ENCODE results near the gene ZDHHC24.
"Not testable (repeated sequence)": the region's sequence is repeated elsewhere in the genome, so short reads cannot be mapped to it uniquely, and the experiment has no call there.

Gene ZDHHC24

DNA sequence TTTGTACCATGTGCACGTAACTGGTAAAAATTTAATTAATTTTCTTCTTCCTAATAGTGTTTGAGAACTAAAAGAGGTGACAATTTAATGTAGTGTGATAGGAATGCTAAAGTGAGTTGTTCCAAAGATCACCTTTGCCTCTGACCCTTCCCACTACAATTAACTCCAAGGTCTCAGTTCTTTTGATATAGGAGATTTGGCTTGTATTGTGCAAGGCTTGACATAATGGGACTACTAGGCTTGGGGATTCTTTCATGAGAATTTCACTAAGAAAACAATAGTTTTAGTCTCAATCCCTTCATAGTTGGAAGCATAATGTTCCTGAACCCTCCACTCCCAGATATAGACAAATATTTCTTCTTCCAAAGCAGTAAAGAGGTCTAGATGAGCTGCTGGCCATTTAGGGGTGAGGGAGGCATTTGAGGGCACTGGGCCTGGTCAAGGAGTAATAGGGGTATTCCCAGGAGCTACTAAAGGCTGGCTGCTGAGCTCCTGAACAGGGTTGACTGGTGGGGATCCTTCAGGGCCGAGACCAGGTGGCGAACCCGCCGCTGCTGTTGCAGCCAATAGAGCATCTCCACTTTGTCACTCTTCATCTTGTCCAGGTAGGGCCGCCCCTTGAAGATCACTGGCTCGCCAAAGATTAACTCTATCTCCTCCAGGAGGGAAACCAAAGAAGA lies 44.3 kb upstream of the ZDHHC24 start:
- TF ChIP-seq TCF4 (CRISPR knock-in tag; IDR thresholded peaks at IDR 0.05; ENCODE audit: borderline replicate concordance) = no peak
- TF ChIP-seq SNAI2 (CRISPR knock-in tag; IDR thresholded peaks at IDR 0.05) = no peak
- no peak for TF ChIP-seq ARNTL (CRISPR knock-in tag; IDR thresholded peaks at IDR 0.05; ENCODE audit: borderline replicate concordance, low read depth)
- TF ChIP-seq ESRRG (CRISPR knock-in tag; IDR thresholded peaks at IDR 0.05) = no peak
- no peak for TF ChIP-seq TOX (CRISPR knock-in tag; IDR thresholded peaks at IDR 0.05; ENCODE audit: borderline replicate concordance)
- TF ChIP-seq ZFP30 (CRISPR knock-in tag; IDR thresholded peaks at IDR 0.05) = no peak
- TF ChIP-seq, protein P1, sequence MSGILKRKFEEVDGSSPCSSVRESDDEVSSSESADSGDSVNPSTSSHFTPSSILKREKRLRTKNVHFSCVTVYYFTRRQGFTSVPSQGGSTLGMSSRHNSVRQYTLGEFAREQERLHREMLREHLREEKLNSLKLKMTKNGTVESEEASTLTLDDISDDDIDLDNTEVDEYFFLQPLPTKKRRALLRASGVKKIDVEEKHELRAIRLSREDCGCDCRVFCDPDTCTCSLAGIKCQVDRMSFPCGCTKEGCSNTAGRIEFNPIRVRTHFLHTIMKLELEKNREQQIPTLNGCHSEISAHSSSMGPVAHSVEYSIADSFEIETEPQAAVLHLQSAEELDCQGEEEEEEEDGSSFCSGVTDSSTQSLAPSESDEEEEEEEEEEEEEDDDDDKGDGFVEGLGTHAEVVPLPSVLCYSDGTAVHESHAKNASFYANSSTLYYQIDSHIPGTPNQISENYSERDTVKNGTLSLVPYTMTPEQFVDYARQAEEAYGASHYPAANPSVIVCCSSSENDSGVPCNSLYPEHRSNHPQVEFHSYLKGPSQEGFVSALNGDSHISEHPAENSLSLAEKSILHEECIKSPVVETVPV (CRISPR knock-in tag; IDR thresholded peaks at IDR 0.05) = no peak
- no peak for TF ChIP-seq RARB (CRISPR knock-in tag; IDR thresholded peaks at IDR 0.05)
- no peak for TF ChIP-seq ZNF70 (CRISPR knock-in tag; IDR thresholded peaks at IDR 0.05)
- TF ChIP-seq, protein P2, sequence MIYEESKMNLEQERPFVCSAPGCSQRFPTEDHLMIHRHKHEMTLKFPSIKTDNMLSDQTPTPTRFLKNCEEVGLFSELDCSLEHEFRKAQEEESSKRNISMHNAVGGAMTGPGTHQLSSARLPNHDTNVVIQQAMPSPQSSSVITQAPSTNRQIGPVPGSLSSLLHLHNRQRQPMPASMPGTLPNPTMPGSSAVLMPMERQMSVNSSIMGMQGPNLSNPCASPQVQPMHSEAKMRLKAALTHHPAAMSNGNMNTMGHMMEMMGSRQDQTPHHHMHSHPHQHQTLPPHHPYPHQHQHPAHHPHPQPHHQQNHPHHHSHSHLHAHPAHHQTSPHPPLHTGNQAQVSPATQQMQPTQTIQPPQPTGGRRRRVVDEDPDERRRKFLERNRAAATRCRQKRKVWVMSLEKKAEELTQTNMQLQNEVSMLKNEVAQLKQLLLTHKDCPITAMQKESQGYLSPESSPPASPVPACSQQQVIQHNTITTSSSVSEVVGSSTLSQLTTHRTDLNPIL (CRISPR knock-in tag; IDR thresholded peaks at IDR 0.05; ENCODE audit: low read depth) = no peak
- TF ChIP-seq ZNF8 (CRISPR knock-in tag; IDR thresholded peaks at IDR 0.05) = no peak
- TF ChIP-seq ZFP3 (CRISPR knock-in tag; IDR thresholded peaks at IDR 0.05) = no peak
- no peak for TF ChIP-seq PPARA (CRISPR knock-in tag; IDR thresholded peaks at IDR 0.05; ENCODE audit: borderline replicate concordance)
- TF ChIP-seq, protein P3, sequence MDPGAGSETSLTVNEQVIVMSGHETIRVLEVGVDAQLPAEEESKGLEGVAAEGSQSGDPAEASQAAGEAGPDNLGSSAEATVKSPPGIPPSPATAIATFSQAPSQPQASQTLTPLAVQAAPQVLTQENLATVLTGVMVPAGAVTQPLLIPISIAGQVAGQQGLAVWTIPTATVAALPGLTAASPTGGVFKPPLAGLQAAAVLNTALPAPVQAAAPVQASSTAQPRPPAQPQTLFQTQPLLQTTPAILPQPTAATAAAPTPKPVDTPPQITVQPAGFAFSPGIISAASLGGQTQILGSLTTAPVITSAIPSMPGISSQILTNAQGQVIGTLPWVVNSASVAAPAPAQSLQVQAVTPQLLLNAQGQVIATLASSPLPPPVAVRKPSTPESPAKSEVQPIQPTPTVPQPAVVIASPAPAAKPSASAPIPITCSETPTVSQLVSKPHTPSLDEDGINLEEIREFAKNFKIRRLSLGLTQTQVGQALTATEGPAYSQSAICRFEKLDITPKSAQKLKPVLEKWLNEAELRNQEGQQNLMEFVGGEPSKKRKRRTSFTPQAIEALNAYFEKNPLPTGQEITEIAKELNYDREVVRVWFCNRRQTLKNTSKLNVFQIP (CRISPR knock-in tag; IDR thresholded peaks at IDR 0.05; ENCODE audit: borderline replicate concordance, low read depth) = no peak

DNA sequence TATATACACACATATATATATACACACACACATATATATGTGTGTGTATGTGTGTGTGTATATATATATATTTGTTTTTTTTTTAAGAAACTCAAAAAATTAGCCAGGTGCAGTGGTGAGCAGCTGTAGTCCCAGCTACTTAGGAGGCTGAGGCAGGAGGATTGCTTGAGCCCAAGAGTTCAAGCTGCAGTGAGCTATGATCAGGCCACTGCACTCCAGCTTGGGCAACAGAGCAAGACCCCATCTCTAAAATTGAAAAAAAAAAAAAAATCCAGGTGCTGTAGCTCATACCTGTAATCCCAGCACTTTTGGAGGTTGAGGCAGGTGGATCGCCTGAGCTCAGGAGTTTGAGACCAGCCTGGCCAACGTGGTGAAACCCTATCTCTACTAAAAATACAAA lies 43.5 kb upstream of the ZDHHC24 start:
- ATAC-seq = not testable (repeated sequence)

More for the DNA sequence above, 44.3 kb upstream of the ZDHHC24 start:
- no peak for ATAC-seq

DNA sequence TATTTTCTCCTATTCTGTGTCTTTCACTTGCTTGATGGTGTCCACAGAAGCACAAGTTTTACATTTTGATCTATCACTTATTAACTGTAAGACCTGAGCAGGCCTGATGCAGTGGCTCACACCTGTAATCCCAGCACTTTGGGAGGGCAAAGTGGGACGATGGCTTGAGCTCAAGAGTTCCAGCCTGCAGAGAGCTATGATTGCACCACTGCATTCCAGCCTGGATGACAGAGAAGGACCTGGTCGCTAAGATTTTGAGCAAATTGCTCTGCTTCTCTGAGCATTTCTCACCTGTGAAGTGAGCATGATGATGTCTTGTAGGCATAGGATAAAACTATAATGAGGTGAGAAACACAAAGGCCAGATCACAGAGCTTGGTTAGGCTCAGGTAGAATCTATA lies 40.3 kb upstream of the ZDHHC24 start:
- no peak for ATAC-seq
- TF ChIP-seq, protein P1 (CRISPR knock-in tag; IDR thresholded peaks at IDR 0.05) = no peak
- TF ChIP-seq, protein P3 (CRISPR knock-in tag; IDR thresholded peaks at IDR 0.05; ENCODE audit: borderline replicate concordance, low read depth) = no peak
- TF ChIP-seq ZNF565 (CRISPR knock-in tag; conservative IDR thresholded peaks at IDR 0.05; ENCODE audit: low read depth) (no peak), BACH2 (CRISPR knock-in tag; IDR thresholded peaks at IDR 0.05; ENCODE audit: borderline replicate concordance) (no peak), GLIS3 (CRISPR knock-in tag; IDR thresholded peaks at IDR 0.05) (no peak), TOX (CRISPR knock-in tag; IDR thresholded peaks at IDR 0.05; ENCODE audit: borderline replicate concordance) (no peak), ESRRG (CRISPR knock-in tag; IDR thresholded peaks at IDR 0.05) (no peak), ISL1 (CRISPR knock-in tag; IDR thresholded peaks at IDR 0.05) (no peak), ZC3H10 (CRISPR knock-in tag; IDR thresholded peaks at IDR 0.05) (no peak), OSR1 (CRISPR knock-in tag; IDR thresholded peaks at IDR 0.05) (no peak), RARB (CRISPR knock-in tag; IDR thresholded peaks at IDR 0.05) (no peak), CSDC2 (CRISPR knock-in tag; IDR thresholded peaks at IDR 0.05) (no peak), ZFP30 (CRISPR knock-in tag; IDR thresholded peaks at IDR 0.05) (no peak), ZFP3 (CRISPR knock-in tag; IDR thresholded peaks at IDR 0.05) (no peak), TCF4 (CRISPR knock-in tag; IDR thresholded peaks at IDR 0.05; ENCODE audit: borderline replicate concordance) (no peak), SNAI2 (CRISPR knock-in tag; IDR thresholded peaks at IDR 0.05) (no peak)
- TF ChIP-seq, protein P4, sequence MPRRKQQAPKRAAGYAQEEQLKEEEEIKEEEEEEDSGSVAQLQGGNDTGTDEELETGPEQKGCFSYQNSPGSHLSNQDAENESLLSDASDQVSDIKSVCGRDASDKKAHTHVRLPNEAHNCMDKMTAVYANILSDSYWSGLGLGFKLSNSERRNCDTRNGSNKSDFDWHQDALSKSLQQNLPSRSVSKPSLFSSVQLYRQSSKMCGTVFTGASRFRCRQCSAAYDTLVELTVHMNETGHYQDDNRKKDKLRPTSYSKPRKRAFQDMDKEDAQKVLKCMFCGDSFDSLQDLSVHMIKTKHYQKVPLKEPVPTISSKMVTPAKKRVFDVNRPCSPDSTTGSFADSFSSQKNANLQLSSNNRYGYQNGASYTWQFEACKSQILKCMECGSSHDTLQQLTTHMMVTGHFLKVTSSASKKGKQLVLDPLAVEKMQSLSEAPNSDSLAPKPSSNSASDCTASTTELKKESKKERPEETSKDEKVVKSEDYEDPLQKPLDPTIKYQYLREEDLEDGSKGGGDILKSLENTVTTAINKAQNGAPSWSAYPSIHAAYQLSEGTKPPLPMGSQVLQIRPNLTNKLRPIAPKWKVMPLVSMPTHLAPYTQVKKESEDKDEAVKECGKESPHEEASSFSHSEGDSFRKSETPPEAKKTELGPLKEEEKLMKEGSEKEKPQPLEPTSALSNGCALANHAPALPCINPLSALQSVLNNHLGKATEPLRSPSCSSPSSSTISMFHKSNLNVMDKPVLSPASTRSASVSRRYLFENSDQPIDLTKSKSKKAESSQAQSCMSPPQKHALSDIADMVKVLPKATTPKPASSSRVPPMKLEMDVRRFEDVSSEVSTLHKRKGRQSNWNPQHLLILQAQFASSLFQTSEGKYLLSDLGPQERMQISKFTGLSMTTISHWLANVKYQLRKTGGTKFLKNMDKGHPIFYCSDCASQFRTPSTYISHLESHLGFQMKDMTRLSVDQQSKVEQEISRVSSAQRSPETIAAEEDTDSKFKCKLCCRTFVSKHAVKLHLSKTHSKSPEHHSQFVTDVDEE (CRISPR knock-in tag; IDR thresholded peaks at IDR 0.05) = no peak
- TF ChIP-seq, protein P5, sequence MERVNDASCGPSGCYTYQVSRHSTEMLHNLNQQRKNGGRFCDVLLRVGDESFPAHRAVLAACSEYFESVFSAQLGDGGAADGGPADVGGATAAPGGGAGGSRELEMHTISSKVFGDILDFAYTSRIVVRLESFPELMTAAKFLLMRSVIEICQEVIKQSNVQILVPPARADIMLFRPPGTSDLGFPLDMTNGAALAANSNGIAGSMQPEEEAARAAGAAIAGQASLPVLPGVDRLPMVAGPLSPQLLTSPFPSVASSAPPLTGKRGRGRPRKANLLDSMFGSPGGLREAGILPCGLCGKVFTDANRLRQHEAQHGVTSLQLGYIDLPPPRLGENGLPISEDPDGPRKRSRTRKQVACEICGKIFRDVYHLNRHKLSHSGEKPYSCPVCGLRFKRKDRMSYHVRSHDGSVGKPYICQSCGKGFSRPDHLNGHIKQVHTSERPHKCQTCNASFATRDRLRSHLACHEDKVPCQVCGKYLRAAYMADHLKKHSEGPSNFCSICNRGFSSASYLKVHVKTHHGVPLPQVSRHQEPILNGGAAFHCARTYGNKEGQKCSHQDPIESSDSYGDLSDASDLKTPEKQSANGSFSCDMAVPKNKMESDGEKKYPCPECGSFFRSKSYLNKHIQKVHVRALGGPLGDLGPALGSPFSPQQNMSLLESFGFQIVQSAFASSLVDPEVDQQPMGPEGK (CRISPR knock-in tag; IDR thresholded peaks at IDR 0.05; ENCODE audit: borderline replicate concordance) = no peak

DNA sequence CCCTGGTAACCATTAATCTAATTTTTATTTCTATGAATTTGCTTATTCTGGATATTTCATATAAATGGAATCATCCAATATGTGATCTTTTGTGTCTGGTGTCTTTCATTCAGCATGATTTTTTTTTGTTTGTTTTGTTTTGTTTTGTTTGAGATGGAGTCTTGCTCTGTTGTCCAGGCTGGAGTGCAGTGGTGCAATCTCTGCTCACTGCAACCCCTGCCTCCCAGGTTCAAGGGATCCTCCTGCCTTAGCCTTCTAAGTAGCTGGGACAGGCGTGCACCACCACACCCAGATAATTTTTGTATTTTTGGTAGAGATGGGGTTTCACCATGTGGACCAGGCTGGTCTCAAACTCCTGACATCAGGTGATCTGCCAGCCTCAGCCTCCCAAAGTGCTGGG lies 39.6 kb upstream of the ZDHHC24 start:
- not testable (repeated sequence) for ATAC-seq

Measured in SK-N-SH treated with all-trans-retinoic acid at 6 μM for 48 hours (cell line).